ENCODE results near the gene FBXO42.
A peak's percentile ranks its signal among the peaks of the same experiment; 100 is the strongest.

GRCh38 chr1:16215882-16216753 is 136.2 kb downstream of the FBXO42 start:
- TF ChIP-seq CTCF (IDR thresholded peaks at IDR 0.05) (no peak), EP300 (IDR thresholded peaks at IDR 0.05) (no peak), POLR2A (IDR thresholded peaks at IDR 0.05) (no peak), POLR2AphosphoS5 (IDR thresholded peaks at IDR 0.05) (peak in 1 of 3 donors; percentile 47)

All from stomach (tissue), 4 donors.